ENCODE measurements around the gene CHRNA9.
"Not testable (repeated sequence)": the region's sequence is repeated elsewhere in the genome, so short reads cannot be mapped to it uniquely, and the experiment has no call there.

CHRNA9 gene

DNA sequence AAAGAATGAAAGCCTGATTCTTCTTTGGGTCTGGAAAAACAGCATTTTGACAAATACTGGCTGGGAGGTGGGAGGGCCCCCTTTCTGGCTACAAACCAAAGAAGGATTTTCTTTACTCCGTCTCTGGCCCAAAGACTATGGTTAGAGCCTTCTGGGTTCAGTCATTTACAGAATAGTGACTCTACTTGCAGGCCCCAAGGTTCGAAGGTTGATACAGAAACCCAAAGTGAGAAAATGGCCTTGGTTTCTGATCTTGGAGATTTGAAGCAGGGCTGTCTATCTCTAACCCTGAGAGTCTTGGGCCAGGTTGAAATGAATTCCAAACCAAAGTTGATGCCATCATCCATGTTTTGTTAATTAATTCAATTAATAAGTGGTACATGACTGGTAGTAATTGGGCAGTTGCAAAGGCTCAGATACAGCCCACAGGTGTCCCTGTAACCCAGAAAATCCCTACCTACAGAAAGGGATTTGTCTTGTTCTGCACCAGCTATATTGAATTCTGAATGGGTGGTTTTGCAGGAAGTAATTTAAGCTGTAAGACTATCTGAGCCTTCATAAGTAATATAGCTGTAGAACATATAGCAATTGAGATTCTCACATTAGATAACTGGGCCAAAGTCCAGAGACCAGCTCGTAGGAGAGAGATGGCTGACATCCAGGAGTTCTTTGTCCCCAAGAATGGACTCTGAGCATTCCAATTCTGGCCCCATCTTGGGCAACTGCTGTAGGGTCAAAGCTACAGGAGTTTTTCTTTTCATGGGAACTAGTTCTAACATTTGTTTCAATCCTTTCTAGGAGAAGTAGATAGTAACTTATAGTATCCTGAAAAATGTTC lies 34.5 kb downstream of the CHRNA9 start:
- no peak overlapping the region for H3K27ac Mint-ChIP-seq
- DNase-seq (ENCODE audit: low spot score) = peak; percentile 23
- H3K27me3 Mint-ChIP-seq (ENCODE audit: low read depth) = no peaks in the 10 kb centered on the region
- H3K9me3 Mint-ChIP-seq = no peaks in the 10 kb centered on the region
- no peak overlapping the region for H3K4me3 Mint-ChIP-seq
- H3K4me1 Mint-ChIP-seq (ENCODE audit: low read depth) = peaks cover 8% of the 10 kb centered on the region
- no peaks in the 10 kb centered on the region for H3K36me3 Mint-ChIP-seq (ENCODE audit: low read depth)

DNA sequence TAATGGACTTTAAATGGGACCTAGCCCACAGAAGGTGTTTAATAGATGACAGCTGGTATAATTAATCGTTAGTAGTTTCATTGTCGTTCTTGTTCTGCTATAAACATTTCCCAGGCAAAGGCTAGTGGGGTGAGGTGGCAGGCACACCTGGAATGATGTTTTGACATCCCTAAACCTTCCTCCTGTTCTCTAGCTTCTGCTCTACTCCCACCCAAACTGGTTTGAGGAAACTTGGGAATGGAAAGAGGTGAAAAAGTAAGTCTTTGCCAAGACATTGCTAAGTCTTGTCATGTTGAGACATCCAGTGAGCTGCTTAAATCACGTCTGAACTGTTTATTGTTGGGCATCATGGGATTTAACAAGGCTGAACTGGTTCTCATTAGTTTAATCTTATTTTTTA lies 37.5 kb downstream of the CHRNA9 start:
- no peaks in the 10 kb centered on the region for H3K27me3 Mint-ChIP-seq (ENCODE audit: low read depth)
- peaks cover 8% of the 10 kb centered on the region for H3K4me1 Mint-ChIP-seq (ENCODE audit: low read depth)
- H3K27ac Mint-ChIP-seq = no peak overlapping the region
- DNase-seq (ENCODE audit: low spot score) = no peak
- no peaks in the 10 kb centered on the region for H3K36me3 Mint-ChIP-seq (ENCODE audit: low read depth)
- no peak overlapping the region for H3K4me3 Mint-ChIP-seq
- no peaks in the 10 kb centered on the region for H3K9me3 Mint-ChIP-seq

GRCh38 chr4:40373636-40374035 lies 38.5 kb downstream of the CHRNA9 start:
- Mint-ChIP-seq H3K4me3 (no peak overlapping the region), H3K27ac (no peak overlapping the region), H3K27me3 (ENCODE audit: low read depth) (no peaks in the 10 kb centered on the region), H3K9me3 (no peaks in the 10 kb centered on the region), H3K36me3 (ENCODE audit: low read depth) (no peaks in the 10 kb centered on the region), H3K4me1 (ENCODE audit: low read depth) (peaks cover 6% of the 10 kb centered on the region)
- DNase-seq (ENCODE audit: low spot score) = no peak

- H3K36me3 Mint-ChIP-seq (ENCODE audit: low read depth) = no peaks in the 10 kb centered on the region
- H3K4me3 Mint-ChIP-seq = no peak overlapping the region
- H3K27me3 Mint-ChIP-seq (ENCODE audit: low read depth) = no peaks in the 10 kb centered on the region
- H3K4me1 Mint-ChIP-seq (ENCODE audit: low read depth) = peaks cover 1% of the 10 kb centered on the region
- no peaks in the 10 kb centered on the region for H3K9me3 Mint-ChIP-seq
- no peak overlapping the region for H3K27ac Mint-ChIP-seq
- DNase-seq (ENCODE audit: low spot score) = no peak
These were observed 40.0 kb downstream of the CHRNA9 start for GRCh38 chr4:40375095-40375494.

DNA sequence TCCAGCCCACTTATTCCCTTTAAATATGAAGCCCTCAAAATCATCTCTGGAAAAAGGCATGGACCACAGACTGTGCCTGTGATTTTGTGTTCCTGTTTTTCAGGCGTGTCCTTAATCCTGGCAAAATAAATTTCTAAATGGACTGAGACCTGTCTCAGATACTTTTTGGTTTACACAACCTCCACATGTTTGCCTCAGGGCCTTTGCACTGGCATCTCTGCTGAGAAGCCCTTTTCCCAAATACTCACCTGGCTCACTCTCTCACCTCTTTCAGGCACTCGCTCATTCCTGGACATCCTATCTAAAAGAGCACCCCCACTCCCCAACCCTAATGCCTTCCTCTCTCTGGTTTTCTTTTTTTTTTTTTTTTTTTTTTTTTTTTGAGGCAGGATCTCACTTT lies 40.5 kb downstream of the CHRNA9 start:
- no peak for DNase-seq (ENCODE audit: low spot score)
- Mint-ChIP-seq H3K27me3 (ENCODE audit: low read depth) (no peaks in the 10 kb centered on the region), H3K36me3 (ENCODE audit: low read depth) (no peaks in the 10 kb centered on the region), H3K27ac (no peak overlapping the region), H3K9me3 (no peaks in the 10 kb centered on the region), H3K4me1 (ENCODE audit: low read depth) (no peaks in the 10 kb centered on the region), H3K4me3 (no peak overlapping the region)

DNA sequence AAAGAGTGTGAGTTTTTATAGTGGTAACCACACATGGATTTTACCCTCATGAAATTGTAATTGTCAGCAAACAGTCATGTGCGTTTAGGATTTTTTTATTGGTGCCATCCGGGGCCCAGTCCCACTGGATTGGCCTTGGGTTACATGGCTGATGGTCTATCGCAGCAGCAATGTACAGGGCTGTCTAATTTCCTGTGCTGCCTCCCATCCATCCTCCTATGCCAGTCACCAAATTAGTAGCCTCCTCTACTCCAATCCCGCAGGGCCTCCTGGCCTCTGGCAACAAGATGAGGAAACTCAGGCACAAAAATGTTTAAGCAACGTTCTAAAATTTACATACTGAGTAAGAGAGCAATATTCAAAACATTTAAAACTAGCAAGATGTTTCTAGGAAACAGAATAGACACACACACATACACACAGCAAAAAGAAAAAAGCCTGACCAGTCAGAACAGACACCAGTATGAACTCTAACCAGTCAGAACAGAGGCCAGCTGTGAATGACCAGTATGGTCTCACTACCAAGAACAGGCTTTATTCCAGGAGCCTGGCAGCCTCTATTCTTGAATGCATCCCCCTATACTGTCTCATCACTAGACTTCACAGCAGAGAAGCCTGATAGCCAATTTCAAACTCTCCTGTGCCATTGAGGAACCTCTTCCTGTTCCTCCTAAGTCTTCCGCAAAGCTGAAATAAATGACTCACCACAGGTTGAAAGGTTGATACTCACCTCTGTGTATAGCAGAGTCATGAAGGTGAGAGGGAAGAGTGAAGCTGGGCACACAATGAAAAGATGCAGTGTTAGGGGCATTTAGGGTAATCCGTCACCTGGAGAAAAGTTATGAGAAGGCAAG lies 42.6 kb downstream of the CHRNA9 start:
- H3K9me3 Mint-ChIP-seq = no peaks in the 10 kb centered on the region
- no peak overlapping the region for H3K4me3 Mint-ChIP-seq
- H3K36me3 Mint-ChIP-seq (ENCODE audit: low read depth) = no peaks in the 10 kb centered on the region
- peaks cover 4% of the 10 kb centered on the region for H3K27me3 Mint-ChIP-seq (ENCODE audit: low read depth)
- no peak for DNase-seq (ENCODE audit: low spot score)
- H3K27ac Mint-ChIP-seq = no peak overlapping the region
- H3K4me1 Mint-ChIP-seq (ENCODE audit: low read depth) = no peaks in the 10 kb centered on the region

DNA sequence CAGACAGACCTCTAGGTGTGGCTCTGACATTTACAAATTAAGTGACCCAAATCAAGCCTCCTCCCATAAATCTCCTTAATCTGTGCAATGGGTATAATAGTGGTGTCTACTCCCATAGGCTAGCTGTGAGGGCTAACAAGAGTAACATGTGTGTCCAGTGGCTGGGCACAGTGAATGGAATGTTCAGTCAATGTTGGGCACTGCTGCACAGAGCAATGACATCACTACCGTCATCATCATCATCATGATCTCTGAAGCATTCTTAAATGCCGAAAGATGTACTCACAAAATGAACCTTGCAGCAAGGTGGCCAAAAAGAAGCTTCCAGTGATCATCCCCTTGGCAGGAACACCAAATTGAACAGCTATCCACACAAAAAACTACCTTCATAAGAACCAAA lies 43.5 kb downstream of the CHRNA9 start:
- Mint-ChIP-seq H3K27ac (no peak overlapping the region), H3K4me1 (ENCODE audit: low read depth) (peaks cover 2% of the 10 kb centered on the region), H3K27me3 (ENCODE audit: low read depth) (peaks cover 4% of the 10 kb centered on the region), H3K4me3 (no peak overlapping the region), H3K9me3 (no peaks in the 10 kb centered on the region), H3K36me3 (ENCODE audit: low read depth) (no peaks in the 10 kb centered on the region)
- DNase-seq (ENCODE audit: low spot score) = no peak

DNA sequence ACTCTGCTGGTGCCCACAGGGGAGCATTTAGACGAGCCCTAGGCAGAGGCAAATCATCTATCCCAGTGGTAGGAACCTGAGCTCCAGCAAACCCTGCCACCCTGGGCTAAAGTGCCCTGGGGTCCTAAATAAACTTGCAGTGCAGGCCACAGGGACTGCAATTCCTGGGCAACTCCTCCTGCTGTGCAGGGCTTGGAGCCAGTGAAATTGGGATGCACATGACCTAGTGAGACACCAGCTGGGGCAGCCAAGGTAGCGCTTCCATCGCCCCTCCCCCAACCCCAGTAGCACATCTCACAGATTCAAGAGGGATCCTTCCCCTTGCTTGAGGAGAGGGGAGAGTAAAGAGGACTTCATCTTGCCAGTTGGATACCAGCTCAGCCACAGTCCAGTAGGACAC lies 44.1 kb downstream of the CHRNA9 start:
- Mint-ChIP-seq H3K4me1 (ENCODE audit: low read depth) (peaks cover 2% of the 10 kb centered on the region), H3K27me3 (ENCODE audit: low read depth) (peaks cover 4% of the 10 kb centered on the region), H3K4me3 (no peak overlapping the region), H3K9me3 (no peaks in the 10 kb centered on the region), H3K27ac (no peak overlapping the region), H3K36me3 (ENCODE audit: low read depth) (no peaks in the 10 kb centered on the region)
- no peak for DNase-seq (ENCODE audit: low spot score)

DNA sequence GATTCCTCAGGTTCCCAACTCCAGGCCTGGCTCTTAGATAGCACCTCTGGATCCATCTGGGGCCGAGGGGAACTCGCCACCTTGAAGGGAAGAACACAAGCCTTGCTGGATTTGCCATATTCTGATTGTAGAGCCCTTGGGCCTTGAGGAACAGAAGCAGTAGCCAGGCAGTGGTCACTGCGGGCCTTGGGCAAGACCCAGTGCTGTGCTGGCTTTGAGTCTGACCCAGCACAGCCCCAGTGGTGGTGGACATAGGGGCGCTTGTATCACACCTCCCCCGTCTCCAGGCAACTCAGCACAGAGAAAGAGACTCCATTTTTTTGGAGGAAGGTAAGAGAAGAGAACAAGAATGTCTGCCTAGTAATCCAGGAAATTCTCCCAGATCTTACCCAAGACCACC lies 45.5 kb downstream of the CHRNA9 start:
- no peak for DNase-seq (ENCODE audit: low spot score)
- no peaks in the 10 kb centered on the region for H3K36me3 Mint-ChIP-seq (ENCODE audit: low read depth)
- H3K9me3 Mint-ChIP-seq = no peaks in the 10 kb centered on the region
- H3K4me1 Mint-ChIP-seq (ENCODE audit: low read depth) = peaks cover 2% of the 10 kb centered on the region
- H3K4me3 Mint-ChIP-seq = no peak overlapping the region
- H3K27ac Mint-ChIP-seq = no peak overlapping the region
- peaks cover 4% of the 10 kb centered on the region for H3K27me3 Mint-ChIP-seq (ENCODE audit: low read depth)

DNA sequence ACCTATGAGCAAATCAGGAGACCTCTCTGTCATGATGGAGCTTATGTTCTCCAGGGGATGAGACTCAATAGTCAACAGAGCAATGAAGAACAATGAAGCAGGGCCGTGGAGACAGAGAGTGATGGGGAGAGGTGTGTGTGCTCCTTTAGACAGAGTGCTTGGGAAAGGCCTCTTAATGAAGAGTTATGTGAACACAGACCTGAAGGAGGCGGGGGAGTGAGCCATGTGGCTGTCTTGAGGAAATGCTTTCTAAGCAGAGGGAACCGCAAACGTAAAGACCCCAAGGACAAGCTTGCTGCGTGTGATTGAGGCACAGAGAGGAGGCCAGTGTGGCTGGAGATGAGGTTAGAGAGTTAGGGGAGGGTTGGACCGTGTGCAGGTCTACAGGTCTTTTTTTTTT lies 53.1 kb downstream of the CHRNA9 start:
- Mint-ChIP-seq H3K4me3 (no peak overlapping the region), H3K9me3 (no peaks in the 10 kb centered on the region), H3K4me1 (ENCODE audit: low read depth) (no peaks in the 10 kb centered on the region), H3K36me3 (ENCODE audit: low read depth) (no peaks in the 10 kb centered on the region), H3K27ac (no peak overlapping the region), H3K27me3 (ENCODE audit: low read depth) (peaks cover 9% of the 10 kb centered on the region)
- no peak for DNase-seq (ENCODE audit: low spot score)

DNA sequence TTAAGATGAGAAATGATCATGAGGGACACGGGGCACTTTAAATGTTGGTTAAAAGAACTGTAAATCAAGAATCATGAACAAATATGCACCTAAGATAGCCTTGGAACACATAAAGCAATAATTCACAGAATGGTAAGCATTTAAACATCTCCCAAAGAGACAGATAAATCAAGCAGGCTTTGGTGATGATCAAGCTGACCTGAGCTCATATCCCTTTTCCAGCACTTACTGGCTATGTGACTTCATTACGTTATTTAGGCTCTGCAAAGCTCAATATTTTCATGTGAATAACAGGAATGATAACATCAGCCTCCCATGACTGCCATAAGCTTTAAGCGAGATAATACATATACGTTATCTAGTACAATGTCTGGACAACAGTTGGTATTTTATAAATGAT lies 54.9 kb downstream of the CHRNA9 start:
- no peak overlapping the region for H3K27ac Mint-ChIP-seq
- no peaks in the 10 kb centered on the region for H3K9me3 Mint-ChIP-seq
- H3K27me3 Mint-ChIP-seq (ENCODE audit: low read depth) = peaks cover 11% of the 10 kb centered on the region
- H3K36me3 Mint-ChIP-seq (ENCODE audit: low read depth) = no peaks in the 10 kb centered on the region
- H3K4me1 Mint-ChIP-seq (ENCODE audit: low read depth) = no peaks in the 10 kb centered on the region
- H3K4me3 Mint-ChIP-seq = no peak overlapping the region
- no peak for DNase-seq (ENCODE audit: low spot score)

DNA sequence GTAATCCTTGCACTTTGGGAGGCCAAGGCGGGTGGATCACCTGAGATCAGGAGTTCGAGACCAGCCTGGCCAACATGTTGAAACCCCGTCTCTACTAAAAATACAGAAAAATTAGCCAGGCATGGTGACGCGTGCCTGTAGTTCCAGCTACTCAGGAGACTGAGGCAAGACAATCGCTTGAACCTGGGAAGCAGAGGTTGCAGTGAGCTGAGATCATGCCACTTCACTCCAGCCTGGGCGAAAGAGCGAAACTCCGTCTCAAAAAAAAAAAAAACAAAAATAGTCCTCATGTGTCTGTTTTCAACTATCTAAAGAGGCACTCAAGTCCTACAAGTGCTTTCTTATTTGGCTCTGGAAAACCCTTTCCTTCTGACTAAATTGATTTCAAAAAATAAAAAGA lies 57.1 kb downstream of the CHRNA9 start:
- H3K9me3 Mint-ChIP-seq; H3K4me1 Mint-ChIP-seq (ENCODE audit: low read depth); H3K36me3 Mint-ChIP-seq (ENCODE audit: low read depth); DNase-seq (ENCODE audit: low spot score); H3K27ac Mint-ChIP-seq; H3K4me3 Mint-ChIP-seq: not testable (repeated sequence)
- peaks cover 11% of the 10 kb centered on the region for H3K27me3 Mint-ChIP-seq (ENCODE audit: low read depth)

GRCh38 chr4:40394236-40394635 lies 59.1 kb downstream of the CHRNA9 start:
- Mint-ChIP-seq H3K9me3 (no peaks in the 10 kb centered on the region), H3K4me3 (no peak overlapping the region), H3K27ac (no peak overlapping the region), H3K4me1 (ENCODE audit: low read depth) (no peaks in the 10 kb centered on the region), H3K36me3 (ENCODE audit: low read depth) (no peaks in the 10 kb centered on the region), H3K27me3 (ENCODE audit: low read depth) (peaks cover 11% of the 10 kb centered on the region)
- no peak for DNase-seq (ENCODE audit: low spot score)

GRCh38 chr4:40395166-40395900 lies 60.2 kb downstream of the CHRNA9 start:
- Mint-ChIP-seq H3K36me3 (ENCODE audit: low read depth) (no peaks in the 10 kb centered on the region), H3K27me3 (ENCODE audit: low read depth) (peaks cover 9% of the 10 kb centered on the region), H3K4me1 (ENCODE audit: low read depth) (no peaks in the 10 kb centered on the region), H3K27ac (no peak overlapping the region), H3K9me3 (no peaks in the 10 kb centered on the region), H3K4me3 (no peak overlapping the region)
- no peak for DNase-seq (ENCODE audit: low spot score)

All from T-helper 2 cell treated with Interferon-gamma antibody and Interleukin-4, amounts not matched to agents 5 μg/mL and 100 μg/mL, for 36 hours (primary cell).